Stimulated activated CD4-positive, alpha-beta T cell treated with anti-CD3 and anti-CD28 coated beads, TNF-alpha, amount 100 ng/mL, for 1 hour (primary cell): ENCODE results near the gene GNB1.

Experiments
- DNase-seq, 3 donors: peaks; one replicate each; pipeline ENCODE4 v3.0.0-alpha.2; 2020; ENCODE audit warnings: low read depth in 3 of 3, low spot score in 1 of 3

Gene GNB1

GRCh38 chr1:1832820-1833219, 58.1 kb downstream of the GNB1 start:
- no peak for DNase-seq

- DNase-seq = no peak
Measured at GRCh38 chr1:1832166-1832565, 58.7 kb downstream of the GNB1 start.

- no peak for DNase-seq
Measured at GRCh38 chr1:1827089-1827848, 63.6 kb downstream of the GNB1 start.

GRCh38 chr1:1826356-1827088, 64.4 kb downstream of the GNB1 start:
- no peak for DNase-seq

GRCh38 chr1:1825217-1825616, 65.7 kb downstream of the GNB1 start:
- no peak for DNase-seq

GRCh38 chr1:1819762-1820161, 71.1 kb downstream of the GNB1 start:
- DNase-seq = no peak

DNA sequence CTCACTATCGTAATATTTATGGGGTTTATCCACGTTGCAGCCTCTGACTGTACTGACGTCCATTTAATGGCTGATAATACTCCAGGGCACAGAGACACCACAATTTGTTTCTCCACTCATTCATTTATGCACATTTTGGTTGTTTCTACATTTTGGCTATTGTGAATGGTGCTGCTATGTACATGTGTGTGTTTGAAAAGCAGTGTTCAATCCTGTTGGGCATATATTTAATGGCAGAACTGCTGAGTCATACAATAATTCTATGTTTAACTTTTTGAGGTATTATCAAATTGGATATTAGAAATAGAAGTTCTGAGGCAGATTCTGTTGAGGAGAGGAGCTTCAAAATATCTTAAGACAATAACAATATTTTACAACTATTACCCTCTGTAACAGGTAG, 73.7 kb downstream of the GNB1 start:
- no peak for DNase-seq

DNA sequence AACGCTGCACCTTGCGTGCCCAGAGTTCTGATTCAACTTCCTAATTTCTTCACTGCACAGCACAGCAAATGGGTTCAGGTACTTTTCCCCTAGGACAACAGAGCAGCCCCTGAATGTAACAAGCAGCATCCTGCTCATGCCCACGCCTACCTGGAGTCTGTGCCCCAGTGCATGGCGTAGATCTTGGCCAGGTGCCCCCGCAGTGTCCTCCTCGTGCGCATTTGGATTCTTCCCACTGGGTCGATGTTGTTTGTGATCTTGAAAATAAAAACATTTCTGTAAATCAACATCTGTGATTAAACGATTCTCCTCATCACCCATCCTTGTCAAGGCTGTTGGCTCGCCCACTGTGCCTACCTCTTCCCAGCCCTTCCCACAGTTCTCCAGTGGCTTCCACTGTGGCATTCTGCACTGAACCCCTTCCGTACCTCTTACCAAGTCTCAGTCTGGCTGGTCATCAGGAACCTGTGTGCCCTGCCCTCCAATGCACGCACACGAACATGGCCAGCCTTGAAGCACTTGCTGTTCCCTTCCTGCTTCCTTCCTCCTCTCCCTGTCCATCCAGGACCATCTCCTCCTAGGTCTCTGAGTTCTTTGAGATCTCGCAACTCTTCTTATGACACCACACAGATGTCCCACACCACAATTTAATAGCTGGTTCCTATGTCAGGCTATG, 75.1 kb downstream of the GNB1 start:
- DNase-seq = no peak

GRCh38 chr1:1809489-1809888, 81.4 kb downstream of the GNB1 start:
- no peak for DNase-seq

GRCh38 chr1:1808206-1808605, 82.7 kb downstream of the GNB1 start:
- DNase-seq = no peak

DNA sequence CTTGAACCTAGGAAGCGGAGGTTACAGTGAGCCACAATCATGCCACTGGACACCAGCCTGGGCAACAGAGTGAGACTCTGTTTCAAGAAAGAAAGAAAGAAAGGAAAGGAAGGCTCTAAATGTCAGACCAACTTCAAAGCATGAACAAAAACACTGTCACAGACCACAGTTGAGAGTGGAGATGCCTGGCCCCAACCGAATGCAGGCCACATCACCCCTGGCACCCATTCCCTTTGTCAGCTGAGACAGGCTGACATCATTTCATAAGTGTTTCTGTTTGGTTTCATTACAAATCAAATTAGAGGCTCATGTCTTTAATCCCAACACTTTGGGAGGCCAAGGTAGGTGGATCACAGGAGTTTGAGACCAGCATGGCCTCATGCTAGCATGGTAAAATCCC, 84.0 kb downstream of the GNB1 start:
- DNase-seq = no peak

DNA sequence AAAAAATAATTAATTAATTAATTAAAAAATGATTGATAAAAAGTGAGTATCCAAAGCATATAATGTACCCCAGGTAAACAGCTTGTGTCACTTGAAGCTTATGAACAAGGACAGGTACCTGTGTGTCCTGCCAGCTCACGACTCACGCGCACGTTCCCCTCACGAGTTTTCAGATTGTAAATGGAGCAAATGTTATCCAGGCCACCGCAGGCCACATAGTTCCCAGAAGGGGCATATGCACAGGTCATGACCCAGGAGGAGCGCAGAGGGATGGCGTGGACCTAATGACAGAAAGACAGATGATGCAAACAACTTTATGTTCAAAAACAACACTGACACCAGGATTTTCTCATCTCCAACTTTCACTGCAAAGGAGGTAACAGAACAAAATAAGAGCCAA, 86.6 kb downstream of the GNB1 start:
- no peak for DNase-seq

DNA sequence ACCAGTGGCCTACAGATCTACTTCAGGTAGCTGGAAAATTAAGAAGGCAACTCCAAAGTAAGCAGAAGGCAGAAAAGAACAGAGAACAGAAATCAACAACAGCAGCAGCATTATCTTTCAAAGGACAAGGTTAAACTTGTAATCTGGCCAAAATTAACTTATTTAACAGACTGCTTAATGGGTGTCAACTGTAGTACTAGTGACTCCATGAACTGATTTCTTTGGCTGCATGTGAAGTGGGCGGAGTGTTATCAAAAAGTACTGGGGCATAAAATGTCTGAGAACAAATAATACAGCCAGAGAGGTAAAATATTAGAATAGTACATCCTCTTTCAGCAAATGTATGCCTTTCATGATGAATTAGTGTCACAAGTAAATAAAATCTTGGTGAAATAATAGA, 88.0 kb downstream of the GNB1 start:
- no peak for DNase-seq

DNA sequence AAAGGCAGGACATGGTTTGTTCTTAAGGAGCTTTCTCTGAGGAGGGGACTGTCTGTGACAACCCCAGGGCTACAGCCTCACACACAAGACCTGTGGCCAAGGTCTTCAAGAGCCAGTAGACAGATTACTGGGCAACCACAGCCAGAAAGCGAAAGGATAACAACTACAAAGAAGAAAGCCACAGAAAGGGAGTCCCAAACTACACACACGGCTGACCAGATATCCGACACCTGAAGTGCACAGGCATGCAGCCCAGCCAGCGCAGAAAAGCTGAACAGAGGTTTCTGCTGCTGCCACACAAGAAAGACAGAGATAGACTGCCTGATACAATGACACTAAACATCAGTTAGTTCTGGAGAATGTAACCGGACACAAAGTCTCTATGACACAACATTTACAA, 91.2 kb downstream of the GNB1 start:
- no peak for DNase-seq

GRCh38 chr1:1797731-1798341, 93.1 kb downstream of the GNB1 start:
- no peak for DNase-seq

DNA sequence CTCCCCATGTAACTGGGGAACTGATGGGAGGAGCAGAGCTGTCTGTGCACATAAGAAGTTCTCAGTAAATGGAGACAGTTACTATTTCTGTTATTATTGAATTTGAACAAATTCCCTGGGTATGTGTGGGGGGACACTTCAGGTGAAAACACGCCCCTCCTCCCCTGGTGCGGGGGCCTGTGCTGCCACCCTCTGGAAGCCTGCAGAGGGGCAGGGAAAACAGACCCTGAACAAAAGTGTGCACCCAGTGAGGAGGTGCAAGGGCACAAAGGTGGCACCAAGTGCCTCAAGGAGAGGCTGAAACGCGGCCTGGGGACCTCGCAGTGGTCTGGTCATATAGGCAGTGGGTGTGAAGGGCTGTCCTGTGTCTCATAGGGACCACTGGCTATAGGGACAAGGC, 94.4 kb downstream of the GNB1 start:
- DNase-seq = no peak

DNA sequence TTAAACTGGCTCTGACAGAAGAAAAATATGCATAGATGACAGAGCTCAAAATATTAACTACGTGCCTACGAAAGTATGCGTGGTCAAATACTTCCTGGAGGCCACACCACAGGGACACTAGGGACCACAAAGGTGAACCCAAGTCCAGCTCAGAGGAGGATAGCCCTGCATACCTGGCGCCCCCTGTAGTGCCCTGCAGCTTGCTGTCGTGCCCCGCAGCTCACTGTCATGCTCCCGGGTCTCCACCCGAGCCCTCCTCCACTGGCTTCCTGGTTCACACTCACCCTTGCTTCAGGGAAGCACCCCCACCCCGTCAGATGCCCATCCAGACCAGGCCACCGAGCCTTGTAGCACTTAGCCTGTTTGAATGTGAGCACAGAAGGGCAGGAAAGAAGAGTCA, 95.9 kb downstream of the GNB1 start:
- no peak for DNase-seq

GRCh38 chr1:1793481-1794244, 97.2 kb downstream of the GNB1 start:
- no peak for DNase-seq

- DNase-seq = no peak
Measured at GRCh38 chr1:1788646-1789431, 102.0 kb downstream of the GNB1 start.

- DNase-seq = no peak
Measured at GRCh38 chr1:1788136-1788535, 102.8 kb downstream of the GNB1 start.
